ENCODE results near the gene NPFF.

DNA sequence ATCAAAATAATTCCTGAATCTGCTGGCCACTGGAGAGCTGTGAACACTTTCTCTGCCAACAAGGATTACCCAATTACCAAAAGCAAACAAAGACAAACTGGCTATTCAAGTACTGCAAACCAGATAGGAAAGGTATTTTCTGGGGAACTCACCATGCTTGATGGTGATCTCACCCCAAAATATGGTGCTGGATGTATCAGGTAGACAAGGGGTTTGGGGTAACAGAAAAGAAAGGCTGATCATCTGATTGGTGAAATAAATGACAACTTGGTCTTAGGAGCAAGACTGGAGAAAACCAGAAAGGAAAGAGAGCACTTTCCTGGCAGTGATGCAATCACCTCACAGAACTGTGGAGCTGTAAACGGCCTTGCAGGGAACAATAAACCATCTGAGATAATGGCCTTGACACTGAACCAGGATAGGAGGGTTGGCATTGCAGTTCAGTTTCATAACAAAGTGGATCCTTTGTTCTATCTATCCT, 31.0 kb upstream of the NPFF start:
- TF ChIP-seq, protein P1, sequence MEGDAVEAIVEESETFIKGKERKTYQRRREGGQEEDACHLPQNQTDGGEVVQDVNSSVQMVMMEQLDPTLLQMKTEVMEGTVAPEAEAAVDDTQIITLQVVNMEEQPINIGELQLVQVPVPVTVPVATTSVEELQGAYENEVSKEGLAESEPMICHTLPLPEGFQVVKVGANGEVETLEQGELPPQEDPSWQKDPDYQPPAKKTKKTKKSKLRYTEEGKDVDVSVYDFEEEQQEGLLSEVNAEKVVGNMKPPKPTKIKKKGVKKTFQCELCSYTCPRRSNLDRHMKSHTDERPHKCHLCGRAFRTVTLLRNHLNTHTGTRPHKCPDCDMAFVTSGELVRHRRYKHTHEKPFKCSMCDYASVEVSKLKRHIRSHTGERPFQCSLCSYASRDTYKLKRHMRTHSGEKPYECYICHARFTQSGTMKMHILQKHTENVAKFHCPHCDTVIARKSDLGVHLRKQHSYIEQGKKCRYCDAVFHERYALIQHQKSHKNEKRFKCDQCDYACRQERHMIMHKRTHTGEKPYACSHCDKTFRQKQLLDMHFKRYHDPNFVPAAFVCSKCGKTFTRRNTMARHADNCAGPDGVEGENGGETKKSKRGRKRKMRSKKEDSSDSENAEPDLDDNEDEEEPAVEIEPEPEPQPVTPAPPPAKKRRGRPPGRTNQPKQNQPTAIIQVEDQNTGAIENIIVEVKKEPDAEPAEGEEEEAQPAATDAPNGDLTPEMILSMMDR (IDR thresholded peaks at IDR 0.05), result no peak
- TF ChIP-seq POLR2A (IDR thresholded peaks at IDR 0.05), result no peak
- TF ChIP-seq EP300 (IDR thresholded peaks at IDR 0.05), result no peak

Data from upper lobe of left lung (tissue), 4 donors.